IMR-90 (cell line): ENCODE measurements around the gene MICAL3.

Experiments
- BHLHE40 ChIP-seq: fragments of 150-350 bp; IDR thresholded peaks from 2 replicates; pipeline ENCODE4 v1.6.1; 2016; ENCODE audit warnings: mild to moderate bottlenecking, low read depth, low read length
- CEBPB ChIP-seq: IDR thresholded peaks from 2 replicates; pipeline ENCODE4 v1.6.1; 2012; ENCODE audit warnings: low read depth, low read length, improper control_type of control experiment
- CHD1 ChIP-seq: IDR thresholded peaks from 2 replicates; pipeline ENCODE4 v1.6.1; 2012; ENCODE audit warnings: low read depth, low read length, improper control_type of control experiment
- CTCF ChIP-seq: conservative IDR thresholded peaks from 2 replicates; pipeline ENCODE4 v1.5.1; 2012; ENCODE audit warnings: mild to moderate bottlenecking, low read depth, low read length, improper control_type of control experiment
- ELK1 ChIP-seq: fragments of 150-350 bp; IDR thresholded peaks from 2 replicates; pipeline ENCODE4 v1.6.1; 2016; ENCODE audit warnings: low read depth, mild to moderate bottlenecking, low read length, moderate library complexity, borderline replicate concordance
- FOS ChIP-seq: fragments of 150-350 bp; IDR thresholded peaks from 2 replicates; pipeline ENCODE4 v1.6.1; 2016; ENCODE audit warnings: low read depth, low read length
- MAFK ChIP-seq: IDR thresholded peaks from 2 replicates; pipeline ENCODE4 v1.6.1; 2012; ENCODE audit warnings: low read depth, low read length, improper control_type of control experiment
- MAZ ChIP-seq: IDR thresholded peaks from 2 replicates; pipeline ENCODE4 v1.6.1; 2012; ENCODE audit warnings: low read depth, mild to moderate bottlenecking, low read length, improper control_type of control experiment, moderate library complexity, borderline replicate concordance
- MXI1 ChIP-seq: IDR thresholded peaks from 2 replicates; pipeline ENCODE4 v1.6.1; 2012; ENCODE audit warnings: low read depth, mild to moderate bottlenecking, low read length, moderate library complexity, borderline replicate concordance
- POLR2A ChIP-seq: IDR thresholded peaks from 2 replicates; pipeline ENCODE4 v1.6.1; 2012; ENCODE audit warnings: mild to moderate bottlenecking, low read depth, low read length
- RAD21 ChIP-seq: IDR thresholded peaks from 2 replicates; pipeline ENCODE4 v1.6.1; 2012; ENCODE audit warnings: low read length, improper control_type of control experiment
- RCOR1 ChIP-seq: IDR thresholded peaks from 2 replicates; pipeline ENCODE4 v1.6.1; 2012; ENCODE audit warnings: mild to moderate bottlenecking, low read length, improper control_type of control experiment; ENCODE audit not compliant: insufficient replicate concordance
- RFX5 ChIP-seq: IDR thresholded peaks from 2 replicates; pipeline ENCODE4 v1.8.0; 2012; ENCODE audit warnings: low read depth, mild to moderate bottlenecking, low read length, moderate library complexity
- USF2 ChIP-seq: fragments of 150-350 bp; IDR thresholded peaks from 2 replicates; pipeline ENCODE4 v1.6.1; 2017; ENCODE audit warnings: mild to moderate bottlenecking, antibody characterized with exemption, low read length, low read depth

GRCh38 chr22:17743661-17744411, 280.5 kb downstream of the MICAL3 start:
- TF ChIP-seq POLR2A (no peak), CTCF (no peak), RFX5 (no peak), CEBPB (no peak), USF2 (no peak), MAFK (no peak), BHLHE40 (no peak), MXI1 (no peak), FOS (no peak), CHD1 (no peak), RAD21 (no peak), MAZ (no peak), ELK1 (no peak), RCOR1 (no peak)
